Transverse colon (tissue), 3 donors: Measurements from ENCODE around the gene CHD6.

ENCODE experiments used
- EP300 ChIP-seq: sonication (generic); formaldehyde crosslinking; IDR thresholded peaks from one replicate; pipeline ENCODE4 v1.6.1; 2017; ENCODE audit warnings: antibody characterized with exemption, low read depth
- TF ChIP-seq, protein P1 (sequence below), 5 experiments: fragments of 200-600 bp in 3 of 5; fragments of 450-650 bp in 2 of 5; sonication (generic) in 3 of 5; IDR thresholded peaks; 1 replicate in 2 of 5; 2 replicates in 3 of 5; pipeline ENCODE4 v1.5.1; 2016 to 2017; ENCODE audit warnings: antibody characterized with exemption in 5 of 5, inconsistent platforms in 3 of 5, mild to moderate bottlenecking in 2 of 5, moderate library complexity in 1 of 5

DNA sequence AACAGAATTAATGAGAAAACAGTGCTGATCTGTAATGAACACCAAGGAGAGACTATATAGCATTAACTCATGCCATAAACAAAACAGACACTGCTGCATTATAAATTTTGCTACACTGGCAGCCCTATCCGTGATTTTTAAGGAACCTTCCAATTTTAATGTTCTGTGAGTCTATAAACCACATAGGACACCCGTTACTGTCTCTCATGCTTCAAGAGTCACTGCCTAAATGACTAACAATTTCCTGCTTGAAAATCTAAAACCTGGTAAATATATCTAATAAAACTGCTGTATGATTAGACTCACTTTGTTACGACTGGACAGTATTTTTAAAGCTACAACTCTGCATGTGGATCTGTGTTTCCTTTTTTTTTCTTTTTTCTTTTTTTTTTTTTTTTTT is 8.7 kb downstream of the CHD6 start:
- no peak for TF ChIP-seq EP300
- TF ChIP-seq, protein P1, sequence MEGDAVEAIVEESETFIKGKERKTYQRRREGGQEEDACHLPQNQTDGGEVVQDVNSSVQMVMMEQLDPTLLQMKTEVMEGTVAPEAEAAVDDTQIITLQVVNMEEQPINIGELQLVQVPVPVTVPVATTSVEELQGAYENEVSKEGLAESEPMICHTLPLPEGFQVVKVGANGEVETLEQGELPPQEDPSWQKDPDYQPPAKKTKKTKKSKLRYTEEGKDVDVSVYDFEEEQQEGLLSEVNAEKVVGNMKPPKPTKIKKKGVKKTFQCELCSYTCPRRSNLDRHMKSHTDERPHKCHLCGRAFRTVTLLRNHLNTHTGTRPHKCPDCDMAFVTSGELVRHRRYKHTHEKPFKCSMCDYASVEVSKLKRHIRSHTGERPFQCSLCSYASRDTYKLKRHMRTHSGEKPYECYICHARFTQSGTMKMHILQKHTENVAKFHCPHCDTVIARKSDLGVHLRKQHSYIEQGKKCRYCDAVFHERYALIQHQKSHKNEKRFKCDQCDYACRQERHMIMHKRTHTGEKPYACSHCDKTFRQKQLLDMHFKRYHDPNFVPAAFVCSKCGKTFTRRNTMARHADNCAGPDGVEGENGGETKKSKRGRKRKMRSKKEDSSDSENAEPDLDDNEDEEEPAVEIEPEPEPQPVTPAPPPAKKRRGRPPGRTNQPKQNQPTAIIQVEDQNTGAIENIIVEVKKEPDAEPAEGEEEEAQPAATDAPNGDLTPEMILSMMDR (IDR thresholded peaks at IDR 0.05): no peak
